ENCODE results near the gene CBX3. TPM values are rescaled to one million over a fixed set of nuclear protein-coding genes. Genes with fewer than 3 reads are reported as not detected.
"Not testable (repeated sequence)": the region's sequence is repeated elsewhere in the genome, so short reads cannot be mapped to it uniquely, and the experiment has no call there.

CBX3 gene
- total RNA-seq, result 10 to 100 TPM; 37.9 to 43.3 TPM

GRCh38 chr7:26201247-26202018 lies at the start of gene CBX3:
CBX3 (plus strand) TSS chr7:26201745; CDS start chr7:26202999, 1,254 bp downstream.
- H3K4me3 ChIP-seq, result peak within 1 kb of the TSS; percentile 82 to 98
- H3K27ac ChIP-seq, result peak within 1 kb of the TSS; percentile 100
- TF ChIP-seq, protein P1, sequence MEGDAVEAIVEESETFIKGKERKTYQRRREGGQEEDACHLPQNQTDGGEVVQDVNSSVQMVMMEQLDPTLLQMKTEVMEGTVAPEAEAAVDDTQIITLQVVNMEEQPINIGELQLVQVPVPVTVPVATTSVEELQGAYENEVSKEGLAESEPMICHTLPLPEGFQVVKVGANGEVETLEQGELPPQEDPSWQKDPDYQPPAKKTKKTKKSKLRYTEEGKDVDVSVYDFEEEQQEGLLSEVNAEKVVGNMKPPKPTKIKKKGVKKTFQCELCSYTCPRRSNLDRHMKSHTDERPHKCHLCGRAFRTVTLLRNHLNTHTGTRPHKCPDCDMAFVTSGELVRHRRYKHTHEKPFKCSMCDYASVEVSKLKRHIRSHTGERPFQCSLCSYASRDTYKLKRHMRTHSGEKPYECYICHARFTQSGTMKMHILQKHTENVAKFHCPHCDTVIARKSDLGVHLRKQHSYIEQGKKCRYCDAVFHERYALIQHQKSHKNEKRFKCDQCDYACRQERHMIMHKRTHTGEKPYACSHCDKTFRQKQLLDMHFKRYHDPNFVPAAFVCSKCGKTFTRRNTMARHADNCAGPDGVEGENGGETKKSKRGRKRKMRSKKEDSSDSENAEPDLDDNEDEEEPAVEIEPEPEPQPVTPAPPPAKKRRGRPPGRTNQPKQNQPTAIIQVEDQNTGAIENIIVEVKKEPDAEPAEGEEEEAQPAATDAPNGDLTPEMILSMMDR (IDR thresholded peaks at IDR 0.05), result no peak
- no peaks in the 10 kb centered on the region for H3K9me3 ChIP-seq
- H3K27me3 ChIP-seq, result no peaks in the 10 kb centered on the region
- peaks cover 0 to 42% of the 10 kb centered on the region in 2 donors for H3K4me1 ChIP-seq
- peak; percentile 82 for DNase-seq (ENCODE audit: low spot score)
- H3K36me3 ChIP-seq, result peaks cover 20% of the 10 kb centered on the region

GRCh38 chr7:26151953-26152781 lies 49.4 kb upstream of the CBX3 start, which contains the start of gene NFE2L3:
NFE2L3 (plus strand) TSS chr7:26152198; CDS start chr7:26152499, 301 bp downstream.
- H3K4me3 ChIP-seq, result peak within 1 kb of the TSS; percentile 43 to 55
- no peaks in the 10 kb centered on the region for H3K36me3 ChIP-seq
- H3K9me3 ChIP-seq, result no peaks in the 10 kb centered on the region
- H3K27me3 ChIP-seq, result peaks cover 11 to 18% of the 10 kb centered on the region in 2 donors
- TF ChIP-seq, protein P1 (IDR thresholded peaks at IDR 0.05), result peak; percentile 24 to 25
- peak; percentile 61 for DNase-seq (ENCODE audit: low spot score)
- peaks cover 0 to 18% of the 10 kb centered on the region in 2 donors for H3K4me1 ChIP-seq
- no peak within 1 kb of the TSS for H3K27ac ChIP-seq

- not testable (repeated sequence) for DNase-seq (ENCODE audit: low spot score); H3K27ac ChIP-seq; H3K9me3 ChIP-seq; H3K36me3 ChIP-seq
- Histone ChIP-seq H3K4me1 (peaks cover 0 to 18% of the 10 kb centered on the region in 2 donors), H3K27me3 (peaks cover 11 to 18% of the 10 kb centered on the region in 2 donors), H3K4me3 (peak overlapping the region; percentile 43 to 55)
These were observed 48.7 kb upstream of the CBX3 start for GRCh38 chr7:26152782-26153240.

DNA sequence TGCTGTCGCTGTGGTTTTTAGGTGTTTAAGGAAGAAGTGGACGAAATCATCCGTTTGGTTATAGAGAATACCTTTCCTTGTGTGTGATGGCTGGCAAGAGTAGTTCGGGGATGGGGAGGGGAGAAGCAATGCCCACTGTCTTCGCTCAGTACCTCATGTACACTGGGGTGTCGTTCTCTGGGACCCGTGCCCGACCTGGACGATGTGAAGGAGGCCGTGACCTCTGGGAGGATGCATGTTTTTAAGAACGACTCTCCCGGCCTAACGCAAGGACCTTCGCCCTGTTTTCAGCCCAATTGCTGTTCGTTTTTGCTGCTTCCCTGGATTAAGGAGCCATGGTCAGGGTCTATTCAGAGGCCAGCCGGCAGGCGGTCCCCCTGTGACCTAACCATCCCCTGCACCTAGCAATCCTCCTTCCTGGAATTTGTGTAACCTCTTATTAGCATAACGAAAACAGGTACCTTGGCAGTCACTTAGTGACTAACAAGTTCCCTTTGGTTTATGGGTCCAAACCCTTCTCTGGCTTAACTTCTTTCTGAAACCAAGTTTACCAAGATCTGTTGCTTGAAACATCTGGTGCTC lies 48.2 kb upstream of the CBX3 start:
- peaks cover 0 to 18% of the 10 kb centered on the region in 2 donors for H3K4me1 ChIP-seq
- TF ChIP-seq, protein P1 (IDR thresholded peaks at IDR 0.05), result no peak
- no peaks in the 10 kb centered on the region for H3K9me3 ChIP-seq
- DNase-seq (ENCODE audit: low spot score), result no peak
- no peak overlapping the region for H3K27ac ChIP-seq
- H3K4me3 ChIP-seq, result peak overlapping the region in 1 of 2 donors; percentile 55
- peaks cover 11 to 18% of the 10 kb centered on the region in 2 donors for H3K27me3 ChIP-seq
- no peaks in the 10 kb centered on the region for H3K36me3 ChIP-seq

- H3K27ac ChIP-seq, result no peak overlapping the region
- H3K27me3 ChIP-seq, result peaks cover 11 to 18% of the 10 kb centered on the region in 2 donors
- no peak overlapping the region for H3K4me3 ChIP-seq
- TF ChIP-seq, protein P1 (IDR thresholded peaks at IDR 0.05), result no peak
- DNase-seq (ENCODE audit: low spot score), result no peak
- no peaks in the 10 kb centered on the region for H3K36me3 ChIP-seq
- no peaks in the 10 kb centered on the region for H3K9me3 ChIP-seq
- H3K4me1 ChIP-seq, result peaks cover 0 to 18% of the 10 kb centered on the region in 2 donors
These were observed 47.4 kb upstream of the CBX3 start for GRCh38 chr7:26153823-26154783.

Measured in right atrium auricular region (tissue), 2 donors.